Limb (tissue), 2 donors: Measurements from ENCODE around the gene CDK19.
A peak's percentile ranks its signal among the peaks of the same experiment; 100 is the strongest.

Experiments used
- DNase-seq, 2 donors: peaks; one replicate each; pipeline ENCODE4 v3.0.0-alpha.2; 2016; ENCODE audit errors: extremely low spot score in 2 of 2

The CDK19 gene

DNA sequence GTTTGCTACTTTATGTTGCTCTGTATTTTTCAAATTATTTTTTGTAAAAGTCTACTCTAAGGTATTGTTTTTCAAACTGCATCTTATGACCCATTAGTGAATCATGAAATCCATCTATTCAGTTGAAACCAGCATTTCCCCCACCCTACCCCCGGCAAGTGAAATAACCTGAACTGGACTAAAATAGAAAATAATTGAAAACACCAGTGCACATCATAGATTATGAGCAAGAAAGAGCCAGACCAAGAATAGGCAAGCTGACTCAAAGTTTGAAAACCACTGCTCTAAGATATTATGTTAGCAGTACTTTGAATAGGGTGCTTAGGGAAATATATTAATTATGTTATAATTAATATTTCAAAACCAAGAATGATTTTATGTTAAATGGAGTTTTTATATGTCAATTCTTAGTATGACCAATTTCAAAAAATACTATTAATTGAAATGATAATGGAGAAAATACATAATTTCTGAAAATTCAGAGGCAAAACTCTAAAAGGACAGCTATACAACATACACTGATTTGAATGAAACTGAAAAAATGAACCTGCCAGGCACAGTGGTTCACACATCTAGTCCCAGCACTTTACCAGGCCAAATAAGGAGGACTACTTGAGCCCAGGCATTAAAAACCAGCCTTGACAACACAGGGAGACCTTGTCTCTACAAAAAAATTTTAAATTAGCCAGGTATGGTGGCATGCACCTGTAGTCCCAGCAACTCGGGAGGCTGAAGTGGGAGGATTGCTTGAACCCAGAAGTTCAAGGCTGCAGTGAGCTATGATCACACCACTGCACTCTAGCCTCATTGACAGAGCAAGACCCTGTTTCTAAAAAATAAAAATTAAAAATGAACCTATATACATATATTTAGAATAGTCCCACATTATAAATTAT lies 112.0 kb downstream of the CDK19 start:
- DNase-seq: no peak

- no peak for DNase-seq
Measured at GRCh38 chr6:110699780-110700179, 115.5 kb downstream of the CDK19 start.

DNA sequence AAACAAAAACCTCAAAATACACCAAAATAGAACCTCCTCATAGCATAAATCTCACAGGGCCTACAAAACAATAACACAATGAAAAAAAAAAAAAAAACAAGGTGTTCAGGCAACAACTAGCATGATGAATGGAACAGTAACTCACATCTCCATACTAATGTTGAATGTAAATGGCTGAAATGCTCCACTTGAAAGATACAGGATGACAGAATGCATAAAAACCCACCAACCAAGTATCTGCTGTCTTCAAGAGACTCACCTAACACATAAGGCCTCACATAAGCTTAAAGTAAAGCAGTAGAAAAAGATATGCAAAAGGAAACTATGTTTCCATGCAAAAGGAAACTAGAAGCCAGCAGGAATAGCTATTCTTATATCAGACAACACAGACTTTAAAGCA lies 121.3 kb downstream of the CDK19 start:
- no peak for DNase-seq

DNA sequence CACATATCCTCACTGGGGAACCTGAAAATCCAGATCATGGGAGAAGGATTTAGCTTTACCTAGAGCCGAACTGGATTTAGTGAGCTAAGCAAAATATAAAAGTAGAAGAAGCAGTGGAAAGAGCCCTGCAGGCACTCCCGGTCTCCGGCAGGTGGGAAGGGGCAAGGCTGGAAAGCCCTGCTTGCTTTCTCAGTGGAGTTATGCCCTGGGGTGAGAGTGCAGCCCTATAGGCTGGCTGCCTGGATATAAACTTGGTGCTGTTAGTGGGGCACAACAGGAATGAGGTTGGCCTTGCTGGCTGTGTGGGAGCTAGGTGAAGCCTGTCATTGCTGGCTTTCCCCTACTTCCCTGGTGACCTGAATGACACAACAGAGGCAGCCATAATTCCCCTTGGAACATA lies 122.0 kb downstream of the CDK19 start:
- DNase-seq: no peak

- DNase-seq: no peak
Measured at GRCh38 chr6:110690916-110691315, 124.4 kb downstream of the CDK19 start.

GRCh38 chr6:110690106-110690654 lies 125.1 kb downstream of the CDK19 start:
- DNase-seq: no peak

GRCh38 chr6:110689275-110689935 lies 125.9 kb downstream of the CDK19 start:
- DNase-seq: no peak

- DNase-seq: peak in 1 of 2 donors; percentile 33
Measured at GRCh38 chr6:110688661-110689268, 126.5 kb downstream of the CDK19 start.

- DNase-seq: no peak
Measured at GRCh38 chr6:110687326-110687725, 127.9 kb downstream of the CDK19 start.

DNA sequence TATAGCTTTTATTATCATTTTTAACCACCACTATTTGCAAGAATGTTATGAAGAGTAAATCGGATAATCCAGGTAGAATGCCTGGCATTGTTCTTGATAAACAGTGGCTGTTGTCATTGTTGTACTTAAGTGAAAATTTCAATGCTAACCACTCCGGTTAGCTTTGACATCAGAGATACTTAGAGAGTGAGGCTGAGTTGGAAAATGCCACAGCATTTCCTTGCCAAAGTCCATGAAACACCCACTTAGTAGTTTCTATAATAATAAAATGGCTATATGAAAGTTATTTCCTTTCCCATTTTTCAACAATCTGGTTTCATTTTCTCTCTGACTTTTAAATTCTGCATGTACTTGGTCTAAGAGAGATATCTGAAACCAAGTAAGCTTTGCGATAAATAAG lies 132.0 kb downstream of the CDK19 start:
- no peak for DNase-seq

DNA sequence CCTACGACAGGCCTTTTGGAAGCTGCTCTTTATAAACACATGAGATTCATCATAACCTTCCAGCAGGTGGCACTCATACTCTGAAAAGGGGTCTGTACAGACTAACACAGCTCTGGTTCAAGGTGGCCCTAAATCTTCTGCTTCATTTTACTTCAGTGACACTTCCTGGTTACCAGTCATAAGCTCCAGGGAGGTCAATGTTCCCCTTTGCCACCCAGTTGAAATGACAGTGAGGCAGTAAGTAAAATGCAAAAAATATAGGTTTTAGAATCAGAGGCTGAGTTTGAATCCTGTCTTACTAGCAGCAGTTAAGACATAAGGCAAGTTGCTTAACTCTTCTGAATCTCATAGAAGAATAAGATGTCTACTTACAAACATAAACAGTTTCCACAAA lies 132.8 kb downstream of the CDK19 start:
- peak; percentile 57 to 83 for DNase-seq

DNA sequence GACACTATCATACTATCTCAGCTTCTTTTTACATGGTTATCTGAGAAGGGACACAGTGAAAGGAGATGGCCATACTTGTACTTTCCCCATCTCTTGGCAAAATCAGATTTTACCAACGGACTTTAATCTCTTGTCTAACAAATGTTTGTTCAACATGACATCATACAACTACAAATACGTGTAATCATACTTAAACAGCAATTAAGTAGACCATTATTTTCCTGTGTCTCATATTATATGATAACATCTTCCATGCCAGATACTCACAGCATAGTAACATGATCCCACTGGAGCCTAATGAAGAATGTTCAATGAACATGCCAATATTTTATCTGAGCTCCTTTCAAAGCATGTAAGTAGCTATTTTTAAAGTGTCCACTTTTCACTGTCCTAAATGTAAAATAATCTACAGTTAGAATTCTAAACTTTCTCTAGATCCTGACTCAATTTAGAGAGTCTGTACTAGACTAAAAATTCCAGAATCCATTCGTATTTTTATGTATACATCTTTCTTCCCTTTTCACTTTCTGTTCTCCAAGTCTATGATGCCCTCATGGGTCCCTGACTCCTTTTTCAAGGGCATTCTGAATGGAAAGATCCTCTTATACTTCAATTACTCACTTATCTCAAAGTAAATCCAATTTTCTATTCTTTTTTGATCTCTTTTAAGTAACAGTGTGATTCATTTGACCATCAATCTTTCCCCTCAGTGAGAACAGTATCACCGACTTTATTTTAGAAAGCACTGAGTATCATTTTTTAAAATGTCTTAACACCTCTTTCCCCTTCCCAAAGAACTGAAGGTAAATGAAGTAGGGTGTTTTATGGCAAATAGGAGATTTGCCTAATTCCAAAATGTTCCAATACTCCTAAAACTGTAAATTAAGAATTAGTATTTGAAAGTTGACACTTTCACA lies 133.5 kb downstream of the CDK19 start:
- no peak for DNase-seq

DNA sequence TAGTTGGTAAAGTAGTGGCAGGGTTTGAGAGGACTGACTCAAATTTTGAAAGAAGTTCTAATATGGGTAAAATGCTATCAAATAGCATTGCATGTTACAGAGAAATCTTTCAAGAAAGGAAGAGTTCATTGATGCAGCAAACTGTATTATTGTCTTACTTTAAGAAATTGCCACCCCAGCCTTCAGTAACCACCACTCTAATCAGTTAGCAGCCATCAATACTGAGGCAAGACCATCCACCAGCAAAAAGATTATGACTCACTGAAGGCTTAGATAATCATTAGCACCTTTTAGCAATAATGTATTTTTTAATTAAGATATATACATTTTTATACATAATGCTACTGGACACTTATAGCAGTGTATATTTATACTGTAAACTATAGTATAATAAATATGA lies 138.9 kb downstream of the CDK19 start:
- no peak for DNase-seq

DNA sequence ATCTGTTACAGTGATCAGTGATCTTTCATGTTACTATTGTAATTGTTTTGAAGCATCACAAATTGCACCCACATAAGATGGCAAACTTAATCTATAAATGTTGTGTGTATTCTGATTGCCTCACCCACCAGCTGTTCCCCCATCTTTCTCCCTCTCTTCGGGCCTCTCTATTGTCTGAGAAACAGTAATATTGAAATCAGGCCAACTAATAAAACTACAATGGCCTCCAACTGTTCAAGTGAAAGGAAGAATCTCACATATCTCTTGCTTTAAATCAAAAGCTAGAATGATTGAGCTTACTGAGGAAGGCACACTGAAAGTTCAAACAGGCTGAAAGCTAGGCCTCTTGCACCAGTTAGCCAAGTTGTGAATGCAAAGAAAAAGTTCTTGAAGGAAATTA lies 141.2 kb downstream of the CDK19 start:
- DNase-seq: no peak

- no peak for DNase-seq
Measured at GRCh38 chr6:110672122-110672521, 143.1 kb downstream of the CDK19 start.

GRCh38 chr6:110671447-110671846 lies 143.8 kb downstream of the CDK19 start:
- no peak for DNase-seq

GRCh38 chr6:110665600-110665999 lies 149.7 kb downstream of the CDK19 start:
- no peak for DNase-seq

DNA sequence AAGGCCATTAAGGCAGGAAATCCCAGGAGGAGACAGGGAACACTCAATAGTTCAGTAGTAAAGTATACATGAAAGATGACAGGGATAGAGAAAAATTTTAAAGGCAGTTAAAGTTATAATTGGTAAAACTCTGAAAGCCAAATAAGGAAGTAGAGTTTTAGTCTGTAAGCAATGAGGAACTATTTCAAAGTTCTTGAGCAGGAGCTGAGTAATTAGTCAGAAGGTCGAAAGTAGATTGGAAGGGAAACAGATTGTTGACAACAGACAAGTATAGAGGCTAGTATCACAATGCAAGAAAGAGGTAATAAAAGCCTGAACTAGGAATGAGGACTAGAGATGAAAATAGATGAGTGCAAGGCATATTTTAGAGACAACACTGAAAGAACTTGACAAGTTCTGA lies 150.3 kb downstream of the CDK19 start:
- no peak for DNase-seq

DNA sequence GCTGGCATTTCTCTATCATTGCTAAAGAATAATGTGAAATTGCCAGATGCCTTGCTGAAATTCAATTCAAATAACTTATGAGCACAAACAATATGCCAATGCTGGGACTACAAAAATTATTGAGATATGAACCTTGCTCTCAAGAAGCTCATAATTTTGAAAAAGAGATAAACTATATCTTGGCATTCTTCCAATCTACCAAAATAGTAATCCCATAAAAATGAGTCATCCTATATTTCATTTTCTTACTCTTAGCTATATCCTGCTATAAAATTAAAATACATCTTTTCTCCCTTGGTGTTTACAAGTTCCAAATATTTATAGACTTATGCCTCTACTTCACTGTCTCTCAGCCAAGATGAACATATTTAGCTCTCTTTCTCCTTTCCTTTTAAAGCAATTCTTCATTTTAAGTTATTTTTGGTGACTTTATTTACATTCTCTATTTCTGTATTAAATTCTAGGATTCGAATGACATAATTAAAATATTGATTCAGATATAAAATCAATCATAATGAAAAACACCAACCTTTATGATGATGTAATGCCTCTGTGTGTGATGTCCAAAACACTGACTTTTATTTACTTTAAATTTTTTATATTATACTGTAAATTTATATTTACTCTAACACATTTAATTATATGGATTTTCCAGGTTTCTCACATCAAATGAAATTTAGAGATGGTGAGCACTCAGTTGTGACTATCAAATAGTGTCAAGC lies 152.6 kb downstream of the CDK19 start:
- DNase-seq: peak in 1 of 2 donors; percentile 30

- no peak for DNase-seq
Measured at GRCh38 chr6:110661414-110661813, 153.9 kb downstream of the CDK19 start.
